HG02571 (cell line): ENCODE results near the gene CAMK1.
"Not testable (repeated sequence)": the region's sequence is repeated elsewhere in the genome, so short reads cannot be mapped to it uniquely, and the experiment has no call there.

ENCODE experiments used
- ATAC-seq: cut with Tn5 transposase; IDR thresholded peaks from one replicate; pipeline ENCODE4 v1.9.1; 2021; ENCODE audit warnings: mild to moderate bottlenecking, moderate library complexity; ENCODE audit not compliant: unreplicated experiment

Gene CAMK1

DNA sequence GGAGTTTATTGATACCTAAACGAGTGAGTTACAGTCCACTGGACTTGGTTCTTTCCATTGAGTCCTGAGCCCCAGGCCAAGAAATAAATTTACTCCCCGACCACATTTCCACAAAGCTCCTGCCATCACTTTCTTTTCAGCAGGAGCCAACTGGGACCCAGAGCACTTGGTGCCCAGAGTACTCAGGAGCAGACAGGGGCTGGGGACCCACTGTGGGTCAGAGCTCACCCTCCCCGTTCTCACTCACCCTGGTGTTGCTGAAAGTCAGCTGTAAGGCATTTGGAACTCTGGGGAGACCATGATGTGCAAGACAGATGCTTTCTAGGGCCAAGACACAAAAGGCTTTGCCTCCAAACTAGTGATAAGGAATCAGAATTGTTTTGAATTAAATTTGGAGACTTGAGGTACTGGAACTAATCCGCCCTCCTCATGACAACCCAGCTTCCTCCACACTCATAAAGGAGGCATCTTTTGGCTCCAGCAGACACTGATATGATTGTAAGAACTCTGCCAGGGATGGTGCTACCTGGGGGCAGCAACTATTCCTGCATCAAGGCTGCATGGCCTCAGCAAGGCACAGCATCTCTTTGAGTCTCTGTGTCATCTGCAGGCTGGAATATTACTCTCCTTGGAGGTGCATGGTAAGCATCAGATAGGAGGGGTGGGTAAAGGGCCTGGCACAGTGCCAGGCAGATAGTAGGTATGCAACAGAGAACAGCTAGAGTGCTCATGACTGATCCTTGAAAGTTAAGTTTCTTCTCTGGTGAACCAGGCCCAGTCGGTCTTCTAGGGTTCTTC lies 7.3 kb upstream of the CAMK1 start:
- ATAC-seq = no peak

DNA sequence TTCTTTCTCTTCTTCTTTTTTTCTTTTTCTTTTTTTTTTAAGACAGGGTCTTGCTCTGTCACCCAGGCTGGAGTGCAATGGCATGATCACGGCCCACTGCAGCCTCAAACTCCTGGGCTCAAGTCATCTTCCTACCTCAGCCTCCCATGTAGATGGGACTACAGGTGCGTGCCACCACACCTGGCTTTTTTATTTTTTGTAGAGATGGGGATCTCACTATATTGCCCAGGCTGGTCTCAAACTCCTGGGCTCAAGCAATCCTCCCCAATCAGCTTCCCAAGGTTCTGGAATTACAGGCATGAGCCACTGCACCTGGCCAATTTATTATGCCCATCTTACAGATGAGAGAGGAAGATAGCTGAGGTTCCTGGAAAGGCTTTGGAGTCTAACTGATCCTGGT lies 1.3 kb upstream of the CAMK1 start:
- not testable (repeated sequence) for ATAC-seq

- ATAC-seq = no peak
Observed at GRCh38 chr3:9770276-9770812, 597 bp upstream of the CAMK1 start.

- ATAC-seq = no peak
Observed at GRCh38 chr3:9769012-9769411, 735 bp downstream of the CAMK1 start.

- no peak for ATAC-seq
Observed at GRCh38 chr3:9768141-9768775, 1.5 kb downstream of the CAMK1 start.

DNA sequence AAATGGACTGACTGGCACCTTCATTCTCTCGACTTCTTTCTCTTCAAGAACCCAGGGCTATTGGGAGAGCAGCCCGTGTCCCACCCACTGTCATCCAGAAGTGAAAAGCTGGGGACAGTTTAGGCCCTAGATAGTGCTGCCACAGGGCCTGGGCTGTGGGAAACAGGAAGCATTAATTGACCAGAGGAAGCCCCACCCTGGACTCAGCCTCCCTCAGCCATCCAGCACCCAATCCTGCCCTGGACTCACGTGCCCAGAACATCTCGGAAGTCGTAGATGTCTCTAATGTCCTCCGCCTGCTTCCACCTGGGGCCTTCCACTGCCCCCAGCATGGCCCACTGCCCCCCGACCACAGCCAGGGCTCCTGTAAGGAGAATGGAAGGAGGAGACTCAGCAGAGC lies 2.3 kb downstream of the CAMK1 start:
- ATAC-seq = no peak

GRCh38 chr3:9765865-9766264 lies 3.9 kb downstream of the CAMK1 start:
- no peak for ATAC-seq

- no peak for ATAC-seq
Observed at GRCh38 chr3:9762871-9763270, 6.9 kb downstream of the CAMK1 start.

GRCh38 chr3:9761919-9762318 lies 7.8 kb downstream of the CAMK1 start:
- ATAC-seq = no peak

- ATAC-seq = no peak
Observed at GRCh38 chr3:9760779-9761505, 8.8 kb downstream of the CAMK1 start.

DNA sequence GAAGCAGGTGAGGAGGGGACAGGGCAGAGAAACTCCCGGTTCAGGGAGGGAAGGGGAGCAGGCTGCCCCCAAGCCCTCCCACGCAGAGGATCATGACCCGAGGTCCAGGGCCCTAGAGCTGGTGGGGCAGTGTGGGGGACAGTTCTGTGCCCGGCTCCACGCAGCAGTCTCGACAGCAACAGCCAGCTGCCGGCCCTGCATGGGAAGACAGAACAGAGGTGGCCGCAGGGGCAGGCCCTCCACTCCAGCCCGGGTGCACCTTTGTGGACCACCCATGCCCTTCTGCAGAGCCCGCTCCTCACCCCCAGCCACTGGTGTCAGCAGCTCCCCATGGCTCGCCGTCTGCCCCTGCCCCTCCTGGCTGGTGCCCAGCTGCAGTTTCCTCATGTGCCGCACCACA lies 12.3 kb downstream of the CAMK1 start:
- ATAC-seq = no peak

DNA sequence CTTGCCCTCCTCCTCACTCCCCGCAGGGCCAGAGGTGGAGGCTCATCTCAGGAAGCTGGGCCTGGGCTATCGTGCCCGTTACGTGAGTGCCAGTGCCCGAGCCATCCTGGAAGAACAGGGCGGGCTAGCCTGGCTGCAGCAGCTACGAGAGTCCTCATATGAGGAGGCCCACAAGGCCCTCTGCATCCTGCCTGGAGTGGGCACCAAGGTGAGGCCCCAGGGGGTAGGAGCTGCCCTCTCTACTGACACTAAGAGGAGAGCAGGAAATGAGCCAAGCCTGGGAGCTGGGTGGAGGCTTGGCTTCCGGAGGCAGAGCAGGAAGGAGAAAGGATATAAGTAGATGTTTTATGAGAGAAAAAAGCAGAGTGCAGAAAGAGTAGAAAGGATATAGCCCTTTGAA lies 15.1 kb downstream of the CAMK1 start:
- ATAC-seq = no peak

DNA sequence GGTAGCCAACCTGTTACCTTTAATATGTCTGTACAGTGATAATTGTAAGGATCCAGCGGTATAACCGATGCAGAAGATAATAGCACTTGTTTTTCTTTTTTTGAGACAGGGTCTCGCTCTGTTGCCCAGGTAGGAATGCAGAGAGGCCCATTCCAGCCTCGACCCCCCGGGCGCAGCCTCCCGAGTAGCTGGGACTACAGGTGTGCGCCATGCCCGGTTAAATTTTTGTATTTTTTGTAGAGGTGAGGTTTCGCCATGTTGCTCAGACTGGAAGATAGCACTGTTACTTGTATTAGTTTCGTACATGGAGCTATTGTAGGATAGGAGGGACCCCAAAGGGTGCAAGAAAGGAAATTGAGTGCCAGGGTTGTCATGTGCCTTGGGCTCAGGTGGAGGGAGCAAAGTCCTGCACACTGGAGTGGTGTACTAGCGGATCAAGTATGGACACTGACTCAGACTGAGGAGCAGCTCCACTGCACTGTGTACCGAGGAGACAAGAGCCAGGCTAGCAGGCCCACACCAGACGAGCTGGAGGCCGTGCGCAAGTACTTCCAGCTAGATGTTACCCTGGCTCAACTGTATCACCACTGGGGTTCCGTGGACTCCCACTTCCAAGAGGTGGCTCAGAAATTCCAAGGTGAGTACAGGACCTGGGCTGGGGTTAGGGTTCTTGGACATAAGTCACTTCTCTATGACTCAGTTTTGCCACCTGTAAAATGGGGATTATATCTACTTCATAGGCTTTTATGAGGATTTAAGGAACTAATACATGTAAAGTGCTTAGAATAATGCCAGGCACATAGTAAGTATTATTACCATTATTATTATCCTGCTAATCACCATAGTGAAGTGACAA lies 19.0 kb downstream of the CAMK1 start:
- no peak for ATAC-seq

- peak; percentile 93 for ATAC-seq
Observed at GRCh38 chr3:9749645-9750555, 19.8 kb downstream of the CAMK1 start, which contains the start of gene OGG1. TSS of gene OGG1 (plus strand) at chr3:9749952. CDS start at chr3:9750287, 335 bp downstream.

DNA sequence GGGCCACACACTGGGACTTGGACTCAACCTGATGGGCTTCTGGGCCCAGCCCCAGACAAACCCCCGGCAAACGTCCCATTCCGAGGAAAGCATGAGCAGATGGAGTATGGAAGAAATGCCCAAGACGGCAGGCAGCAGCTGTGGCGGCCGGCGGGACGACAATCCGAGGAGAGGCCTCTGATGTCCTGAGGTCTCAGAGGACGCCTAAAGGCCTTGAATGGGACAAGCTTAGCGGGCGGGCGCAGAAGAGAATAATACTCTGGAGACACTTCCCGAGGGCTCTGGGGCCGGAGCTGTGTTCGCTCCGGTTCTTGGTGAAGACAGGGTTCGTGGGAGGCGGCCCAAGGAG lies 20.5 kb downstream of the CAMK1 start:
- no peak for ATAC-seq

DNA sequence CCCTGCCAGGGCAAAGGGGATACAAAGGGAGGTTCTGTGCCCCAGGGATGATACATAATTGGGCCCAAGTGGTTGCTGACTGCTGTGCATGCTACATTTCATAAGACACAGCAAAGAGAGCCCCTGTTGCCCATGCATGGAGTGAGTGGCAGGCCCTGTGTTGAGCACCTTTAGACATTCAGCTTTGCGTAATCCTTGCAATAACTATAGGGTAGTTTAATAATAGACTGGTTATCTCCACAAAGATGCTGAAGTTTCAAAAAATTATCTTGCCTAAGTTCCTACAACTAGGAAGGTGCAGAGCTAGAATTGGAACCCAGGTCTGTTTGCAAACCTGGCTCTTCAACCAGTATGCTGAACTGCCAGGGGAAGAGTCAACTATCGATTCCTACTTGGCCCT lies 21.7 kb downstream of the CAMK1 start:
- no peak for ATAC-seq

DNA sequence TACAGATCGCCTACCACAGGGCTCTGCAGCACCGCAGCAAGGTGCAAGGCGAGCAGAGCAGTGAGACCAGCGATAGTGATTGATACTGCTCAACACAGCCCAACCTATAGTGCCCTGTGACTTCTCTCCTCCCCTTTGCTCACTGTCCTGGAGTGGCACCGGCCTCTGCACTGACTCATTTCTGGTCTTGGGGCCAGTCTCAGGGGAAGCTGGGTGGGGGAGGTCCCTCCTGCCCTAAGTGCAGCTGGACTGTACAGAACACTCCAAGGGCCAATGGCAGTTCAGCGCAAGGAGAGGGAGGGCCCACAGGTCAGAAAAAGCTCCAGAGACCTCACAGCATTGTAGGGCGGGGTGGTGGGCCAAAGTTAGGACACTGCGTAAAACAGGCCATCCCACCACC lies 22.5 kb downstream of the CAMK1 start:
- ATAC-seq = no peak

DNA sequence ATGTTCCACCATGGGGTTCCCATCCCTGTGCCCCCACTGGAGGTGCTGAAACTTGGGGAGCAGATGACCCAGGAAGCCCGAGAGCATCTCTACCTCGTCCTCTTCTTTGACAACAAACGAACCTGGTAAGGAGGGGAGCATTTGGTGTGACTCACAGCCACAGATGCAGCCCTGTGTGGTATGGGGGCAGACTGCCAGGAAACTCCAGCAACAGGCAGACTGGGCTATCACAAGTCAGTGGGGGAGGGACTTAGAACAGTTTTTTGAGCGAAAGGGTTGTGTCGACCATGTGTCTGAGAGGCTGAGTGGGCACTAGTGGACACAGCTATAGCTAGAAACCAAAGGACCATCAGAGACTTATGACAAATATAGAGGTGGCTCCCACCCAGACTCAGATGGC lies 23.4 kb downstream of the CAMK1 start:
- no peak for ATAC-seq

DNA sequence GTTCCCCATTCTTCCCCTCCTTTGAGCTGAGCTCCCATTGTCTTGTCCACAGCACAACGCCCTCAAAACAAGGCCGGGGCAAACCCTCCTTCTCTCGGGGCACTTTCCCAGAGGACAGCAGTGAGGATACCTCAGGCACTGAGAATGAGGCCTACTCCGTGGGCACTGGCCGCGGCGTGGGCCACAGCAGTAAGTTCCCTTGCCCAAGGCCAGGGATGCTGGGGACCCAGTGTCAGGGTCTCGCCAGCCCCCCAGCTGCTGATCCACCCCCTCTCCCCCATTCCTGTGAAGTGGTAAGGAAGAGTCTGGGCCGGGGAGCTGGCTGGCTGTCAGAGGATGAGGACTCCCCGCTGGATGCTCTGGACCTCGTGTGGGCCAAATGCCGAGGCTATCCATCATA lies 24.2 kb downstream of the CAMK1 start:
- ATAC-seq = no peak

DNA sequence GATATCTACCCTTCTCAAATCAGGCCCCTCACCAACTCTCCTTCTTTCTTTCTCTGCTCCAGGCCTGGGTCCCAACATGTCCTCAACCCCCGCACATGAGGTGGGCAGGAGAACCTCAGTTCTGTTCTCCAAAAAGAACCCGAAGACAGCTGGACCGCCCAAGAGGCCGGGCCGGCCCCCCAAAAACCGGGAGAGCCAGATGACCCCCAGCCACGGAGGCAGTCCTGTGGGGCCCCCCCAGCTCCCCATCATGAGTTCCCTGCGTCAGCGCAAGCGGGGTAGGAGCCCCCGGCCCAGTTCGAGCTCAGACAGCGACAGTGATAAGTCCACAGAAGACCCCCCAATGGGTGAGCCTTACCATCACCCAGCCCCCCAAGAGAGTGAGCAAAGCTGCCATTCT lies 25.6 kb downstream of the CAMK1 start:
- ATAC-seq = no peak
